Gastrocnemius medialis (tissue), 4 donors: ENCODE measurements around the gene MAML2. TPM values are rescaled to one million over a fixed set of nuclear protein-coding genes. Genes with fewer than 3 reads are reported as not detected.
A peak's percentile ranks its signal among the peaks of the same experiment; 100 is the strongest.

ENCODE experiments used
- ATAC-seq, 2 donors: fragments of 150-250 bp; one replicate each; pipeline ENCODE4 v1.9.1; 2016
- DNase-seq, 2 donors: peaks; one replicate each; pipeline ENCODE4 v3.0.0-alpha.2; 2019
- H3K27ac ChIP-seq, 4 donors: fragments of 200-600 bp; sonication (generic); 1 replicate in 1 of 4; 2 replicates in 3 of 4; pipeline ENCODE4 v1.5.1; 2016 to 2018; ENCODE audit warnings: mild to moderate bottlenecking in 2 of 4, moderate library complexity in 1 of 4
- H3K27me3 ChIP-seq, 3 donors: fragments of 200-600 bp; sonication (generic) in 2 of 3; 1 replicate in 1 of 3; 2 replicates in 2 of 3; pipeline versions ENCODE4 v1.5.1 to v1.6.0; 2016 to 2019; ENCODE audit warnings: mild to moderate bottlenecking in 1 of 3, moderate library complexity in 1 of 3
- H3K36me3 ChIP-seq, 2 donors: fragments of 200-600 bp; sonication (generic) in 1 of 2; one replicate each; pipeline ENCODE4 v1.5.1; 2017 to 2018
- H3K4me1 ChIP-seq, 2 donors: fragments of 200-600 bp; sonication (generic) in 1 of 2; one replicate each; pipeline ENCODE4 v1.5.1; 2016 to 2017; ENCODE audit warnings: mild to moderate bottlenecking in 2 of 2
- H3K4me3 ChIP-seq, 4 donors: fragments of 200-600 bp; sonication (generic) in 3 of 4; 1 replicate in 1 of 4; 2 replicates in 3 of 4; pipeline ENCODE4 v1.5.1; 2016 to 2019; ENCODE audit warnings: mild to moderate bottlenecking in 2 of 4
- H3K9me3 ChIP-seq, 3 donors: fragments of 200-600 bp; sonication (generic) in 2 of 3; 1 replicate in 1 of 3; 2 replicates in 2 of 3; pipeline ENCODE4 v1.5.1; 2016 to 2019
- POLR2A ChIP-seq, 2 donors: fragments of 450-650 bp; IDR thresholded peaks; one replicate each; pipeline ENCODE4 v1.6.1; 2017; ENCODE audit warnings: antibody characterized with exemption in 2 of 2, mild to moderate bottlenecking in 2 of 2, moderate library complexity in 2 of 2
- in situ Hi-C, 4 donors: fragments of 200-750 bp; cut with MboI; loops; one replicate each; pipeline versions ENCODE4 v1.15.0 to v1.8.0; 2017; ENCODE audit warnings: low sequenced_read_pairs in 4 of 4
- intact Hi-C: fragments of 100-400 bp; cut with DNase I; formaldehyde crosslinking; loops from one replicate; pipeline ENCODE4 v1.15.1; 2023; ENCODE audit warnings: low total_unique reads
- total RNA-seq, 4 donors: library from RNA; depleted of rRNA; stranded (reverse); fragments of >200 nt; gene quantifications; one replicate each; pipeline versions ENCODE4 v1.1.0 to v1.2.3, GENCODE V29; 2016
- TF ChIP-seq, protein P1 (sequence below), 5 experiments: fragments of 450-650 bp in 3 of 5; fragments of 200-600 bp in 2 of 5; sonication (generic) in 2 of 5; IDR thresholded peaks in 4 of 5; conservative IDR thresholded peaks in 1 of 5; 1 replicate in 4 of 5; 2 replicates in 1 of 5; pipeline ENCODE4 v1.5.1; 2016 to 2019; ENCODE audit warnings: antibody characterized with exemption in 5 of 5, mild to moderate bottlenecking in 3 of 5, moderate library complexity in 3 of 5

Gene MAML2
- total RNA-seq, 4 donors from 2014 or later: 4.1 to 6.3 (median 4.8) TPM

DNA sequence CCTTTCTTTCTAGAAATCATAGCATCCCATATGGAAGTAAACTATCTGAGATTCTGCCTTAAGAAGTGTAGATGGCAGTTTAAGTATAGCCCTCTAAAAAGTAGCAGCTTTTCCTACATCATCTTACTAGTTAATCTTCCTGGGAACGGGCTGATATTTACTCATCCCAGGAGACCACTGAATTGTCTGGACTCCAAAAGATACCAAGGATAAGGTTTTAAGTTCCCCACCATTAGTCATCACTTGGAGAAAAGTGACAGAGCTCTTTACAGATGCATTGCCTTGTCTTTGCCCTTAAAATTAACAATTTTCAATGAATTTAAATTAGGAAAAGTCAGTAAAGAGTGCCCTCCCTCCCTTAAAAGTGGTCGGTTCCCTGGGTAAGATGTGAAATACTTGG lies 129.5 kb downstream of the MAML2 start:
- in situ Hi-C loops (no loop called here), intact Hi-C loops (loop anchor here (5.0 kb wide), 1 partner anchor 129 kb away; the partner anchor contains the start of gene MAML2)
- peak in 1 of 2 donors; percentile 47 for ATAC-seq

DNA sequence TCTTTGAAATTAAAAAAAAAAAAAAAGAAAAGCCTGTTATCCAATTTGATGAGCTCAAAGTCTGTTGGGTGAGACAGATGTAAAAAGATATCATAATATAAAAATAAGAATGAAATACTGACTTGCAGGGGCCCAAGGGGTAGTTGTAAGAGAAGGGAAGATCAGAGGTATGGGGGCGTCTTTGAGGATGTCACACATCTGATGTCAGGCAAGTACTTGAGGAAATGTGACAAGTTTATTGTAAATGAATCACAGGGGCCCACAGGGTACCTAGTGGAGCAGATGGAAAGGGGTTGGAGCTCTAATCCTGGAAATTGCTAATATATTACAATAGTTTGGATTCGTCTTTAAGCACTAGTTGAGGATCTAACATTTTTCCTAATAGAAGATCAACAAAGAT lies 131.6 kb downstream of the MAML2 start:
- no peak for ATAC-seq
- no peak overlapping the region for H3K4me3 ChIP-seq
- intact Hi-C loops: loop anchor here (5.0 kb wide), 1 partner anchor 131 kb away; the partner anchor contains the start of gene MAML2
- no peaks in the 10 kb centered on the region for H3K9me3 ChIP-seq
- in situ Hi-C loops: no loop called here
- DNase-seq: no peak
- H3K4me1 ChIP-seq: peaks cover 14 to 39% of the 10 kb centered on the region in 2 donors
- H3K36me3 ChIP-seq: no peaks in the 10 kb centered on the region
- no peak for TF ChIP-seq POLR2A (IDR thresholded peaks at IDR 0.05)
- TF ChIP-seq, protein P1, sequence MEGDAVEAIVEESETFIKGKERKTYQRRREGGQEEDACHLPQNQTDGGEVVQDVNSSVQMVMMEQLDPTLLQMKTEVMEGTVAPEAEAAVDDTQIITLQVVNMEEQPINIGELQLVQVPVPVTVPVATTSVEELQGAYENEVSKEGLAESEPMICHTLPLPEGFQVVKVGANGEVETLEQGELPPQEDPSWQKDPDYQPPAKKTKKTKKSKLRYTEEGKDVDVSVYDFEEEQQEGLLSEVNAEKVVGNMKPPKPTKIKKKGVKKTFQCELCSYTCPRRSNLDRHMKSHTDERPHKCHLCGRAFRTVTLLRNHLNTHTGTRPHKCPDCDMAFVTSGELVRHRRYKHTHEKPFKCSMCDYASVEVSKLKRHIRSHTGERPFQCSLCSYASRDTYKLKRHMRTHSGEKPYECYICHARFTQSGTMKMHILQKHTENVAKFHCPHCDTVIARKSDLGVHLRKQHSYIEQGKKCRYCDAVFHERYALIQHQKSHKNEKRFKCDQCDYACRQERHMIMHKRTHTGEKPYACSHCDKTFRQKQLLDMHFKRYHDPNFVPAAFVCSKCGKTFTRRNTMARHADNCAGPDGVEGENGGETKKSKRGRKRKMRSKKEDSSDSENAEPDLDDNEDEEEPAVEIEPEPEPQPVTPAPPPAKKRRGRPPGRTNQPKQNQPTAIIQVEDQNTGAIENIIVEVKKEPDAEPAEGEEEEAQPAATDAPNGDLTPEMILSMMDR (IDR thresholded peaks at IDR 0.05 in 4 of 5, conservative IDR thresholded peaks at IDR 0.05 in 1 of 5): no peak
- H3K27me3 ChIP-seq: no peaks in the 10 kb centered on the region
- H3K27ac ChIP-seq: peak overlapping the region; percentile 3 to 67 (median 54)

More for the DNA sequence above, 129.5 kb downstream of the MAML2 start:
- H3K27ac ChIP-seq: peak overlapping the region; percentile 56 to 68 (median 65)
- no peaks in the 10 kb centered on the region for H3K27me3 ChIP-seq
- no peak overlapping the region for H3K4me3 ChIP-seq
- no peaks in the 10 kb centered on the region for H3K36me3 ChIP-seq
- no peak for DNase-seq
- no peaks in the 10 kb centered on the region for H3K9me3 ChIP-seq
- TF ChIP-seq, protein P1 (IDR thresholded peaks at IDR 0.05 in 4 of 5, conservative IDR thresholded peaks at IDR 0.05 in 1 of 5): no peak
- no peak for TF ChIP-seq POLR2A (IDR thresholded peaks at IDR 0.05)
- H3K4me1 ChIP-seq: peaks cover 13 to 26% of the 10 kb centered on the region in 2 donors

DNA sequence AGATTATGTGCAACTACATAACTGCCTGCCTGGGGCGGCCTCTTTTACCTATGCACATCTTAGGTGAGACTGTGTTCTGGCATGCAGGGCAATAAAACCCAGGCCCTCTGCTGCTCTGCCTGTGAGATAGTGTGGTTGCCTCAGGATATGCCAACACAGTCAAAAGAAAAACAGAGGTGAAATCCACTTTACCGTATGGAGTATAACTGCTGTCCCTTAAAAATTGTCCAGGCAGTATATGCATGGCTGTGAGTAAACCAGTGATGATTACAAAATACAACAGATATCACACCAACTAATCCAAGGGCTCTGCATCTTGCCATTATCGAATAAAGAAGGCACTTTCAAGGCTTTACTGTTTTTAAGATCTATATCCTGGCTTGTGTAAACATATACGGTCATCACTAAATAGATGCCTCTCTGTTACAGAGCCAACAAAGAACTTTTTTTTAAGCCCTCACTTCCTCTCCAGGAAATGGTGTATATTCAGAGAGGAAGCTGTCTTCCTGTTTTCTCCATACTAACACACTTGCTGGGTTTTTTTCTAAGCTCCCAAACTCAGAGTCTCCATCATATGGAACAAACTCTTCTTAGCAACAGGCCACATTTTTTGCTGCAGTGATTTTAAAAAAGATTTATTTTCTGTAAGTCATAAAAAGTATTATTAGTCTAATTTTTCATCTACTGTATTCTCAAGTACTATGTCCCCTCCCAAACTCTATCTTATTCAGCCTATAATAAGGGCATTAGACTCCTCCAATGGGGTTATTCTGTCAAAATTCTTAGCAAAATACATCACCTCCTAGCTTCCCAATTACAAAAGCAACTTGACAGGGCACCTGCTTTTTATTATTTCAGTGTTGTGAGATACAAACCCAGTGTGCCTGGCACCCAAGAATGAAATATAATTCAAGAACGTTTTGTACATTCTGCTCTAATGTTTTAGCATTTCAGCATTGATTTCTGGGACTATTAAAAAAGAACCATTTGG lies 135.2 kb downstream of the MAML2 start:
- Histone ChIP-seq H3K27ac (peak overlapping the region; percentile 30 to 63 (median 36)), H3K4me3 (no peak overlapping the region), H3K9me3 (no peaks in the 10 kb centered on the region), H3K36me3 (no peaks in the 10 kb centered on the region), H3K27me3 (no peaks in the 10 kb centered on the region), H3K4me1 (peaks cover 4 to 24% of the 10 kb centered on the region in 2 donors)
- intact Hi-C loops: no loop called here
- DNase-seq (no peak), ATAC-seq (peak in 1 of 2 donors; percentile 63)
- TF ChIP-seq, protein P1 (IDR thresholded peaks at IDR 0.05 in 4 of 5, conservative IDR thresholded peaks at IDR 0.05 in 1 of 5): no peak
- TF ChIP-seq POLR2A (IDR thresholded peaks at IDR 0.05): no peak
- in situ Hi-C loops: no loop called here

DNA sequence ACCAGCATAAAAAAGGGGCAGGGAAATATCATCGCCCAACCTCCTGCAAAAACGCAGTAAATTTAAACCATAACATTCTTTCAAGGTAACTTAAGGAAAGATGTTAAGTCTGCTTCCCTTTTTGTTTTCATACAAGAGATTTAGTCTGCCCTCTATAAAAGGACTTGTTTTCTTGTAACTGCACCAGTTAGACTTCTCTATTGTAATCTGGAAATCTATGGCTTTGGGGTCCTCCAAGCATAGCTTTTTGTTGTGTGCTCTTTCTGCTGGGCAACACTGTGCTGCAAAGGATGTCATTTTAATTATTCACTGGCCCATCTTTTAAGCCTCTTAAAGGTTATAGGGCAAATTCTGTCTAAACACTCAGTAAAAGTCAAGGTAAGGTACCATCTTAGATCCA lies 136.0 kb downstream of the MAML2 start:
- no peak for DNase-seq
- Histone ChIP-seq H3K27ac (peak overlapping the region in 1 of 4 donors; percentile 63), H3K27me3 (no peaks in the 10 kb centered on the region), H3K4me3 (no peak overlapping the region), H3K9me3 (no peaks in the 10 kb centered on the region), H3K36me3 (no peaks in the 10 kb centered on the region), H3K4me1 (peaks cover 4 to 19% of the 10 kb centered on the region in 2 donors)
- no peak for ATAC-seq
- in situ Hi-C loops (no loop called here), intact Hi-C loops (no loop called here)
- TF ChIP-seq POLR2A (IDR thresholded peaks at IDR 0.05): no peak

DNA sequence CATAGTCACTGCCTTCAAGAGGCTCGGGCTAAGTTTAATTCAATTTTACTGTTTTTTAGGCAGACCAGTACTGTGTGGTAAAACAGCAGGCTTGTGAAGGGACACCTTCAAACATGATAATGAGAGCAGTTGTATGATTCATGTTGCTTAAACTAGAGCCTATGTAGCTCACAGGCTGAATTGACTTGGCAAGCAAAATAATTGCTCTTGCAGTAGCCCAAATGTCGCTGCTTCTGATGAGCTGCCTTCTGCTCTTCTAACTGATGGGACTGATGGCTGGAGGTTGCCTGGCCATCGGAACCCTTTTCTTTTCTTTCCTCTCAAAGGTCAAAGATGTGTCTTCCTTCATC lies 137.6 kb downstream of the MAML2 start:
- Histone ChIP-seq H3K27me3 (no peaks in the 10 kb centered on the region), H3K27ac (no peak overlapping the region), H3K4me1 (peaks cover 4 to 21% of the 10 kb centered on the region in 2 donors), H3K36me3 (no peaks in the 10 kb centered on the region), H3K4me3 (no peak overlapping the region), H3K9me3 (no peaks in the 10 kb centered on the region)
- TF ChIP-seq POLR2A (IDR thresholded peaks at IDR 0.05): no peak
- TF ChIP-seq, protein P1 (IDR thresholded peaks at IDR 0.05 in 4 of 5, conservative IDR thresholded peaks at IDR 0.05 in 1 of 5): no peak
- intact Hi-C loops (no loop called here), in situ Hi-C loops (no loop called here)
- DNase-seq: no peak
- ATAC-seq: no peak
